PC-9 (cell line): ENCODE results near the gene TSPEAR.

Experiments
- CTCF ChIP-seq: fragments of 200-600 bp; sonication (generic); conservative IDR thresholded peaks from 2 replicates; pipeline ENCODE4 v1.6.1; 2017; ENCODE audit warnings: mixed run types, antibody characterized with exemption, mild to moderate bottlenecking, moderate library complexity
- EZH2 ChIP-seq: fragments of 200-600 bp; sonication (generic); IDR thresholded peaks from 2 replicates; pipeline ENCODE4 v1.8.0; 2017; ENCODE audit warnings: antibody characterized with exemption, low read depth

- TF ChIP-seq EZH2 (no peak), CTCF (no peak)
These were observed 197.2 kb downstream of the TSPEAR start for GRCh38 chr21:44514218-44514520.
